ENCODE measurements around the gene EFCAB9. TPM values are rescaled to one million over a fixed set of nuclear protein-coding genes. Genes with fewer than 3 reads are reported as not detected.
"Not testable (repeated sequence)": the region's sequence is repeated elsewhere in the genome, so short reads cannot be mapped to it uniquely, and the experiment has no call there.

EFCAB9 gene
- total RNA-seq (2014; rRNA removed; shearing (Covaris generic)): not detected in 2 replicates

DNA sequence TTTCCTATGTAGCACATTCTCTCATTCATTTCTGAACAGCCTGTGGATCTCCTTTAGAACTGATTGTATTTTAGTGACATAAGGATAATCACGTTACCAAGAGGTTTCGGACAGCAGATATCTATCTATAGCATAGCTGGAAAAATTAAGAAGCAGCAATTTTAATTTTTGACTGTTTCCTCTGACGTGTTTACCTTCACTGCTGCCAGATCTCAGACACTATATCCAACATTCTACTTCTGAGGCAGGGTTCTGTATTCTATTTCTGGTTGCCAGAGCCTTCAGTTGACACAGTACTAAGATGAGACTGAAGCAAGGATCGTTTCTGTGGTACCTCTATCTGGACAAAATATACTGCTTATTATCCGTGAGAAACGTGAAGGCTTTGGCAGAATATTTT is at the start of gene EFCAB9:
TSS of gene EFCAB9 (plus strand) at position 301 of the 400 bp plus-strand sequence. CDS start at position 302, 1 bp downstream.
- no peaks in the 10 kb centered on the region for H3K27me3 ChIP-seq (ENCODE audit: control insufficient read depth, insufficient read depth, low read length)
- no peak for DNase-seq
- H3K36me3 ChIP-seq (replicated peaks; ENCODE audit: control insufficient read depth, insufficient read depth, low read length): no peaks in the 10 kb centered on the region
- H3K4me3 ChIP-seq (ENCODE audit: insufficient read depth, low read depth, low read length): no peak within 1 kb of the TSS

DNA sequence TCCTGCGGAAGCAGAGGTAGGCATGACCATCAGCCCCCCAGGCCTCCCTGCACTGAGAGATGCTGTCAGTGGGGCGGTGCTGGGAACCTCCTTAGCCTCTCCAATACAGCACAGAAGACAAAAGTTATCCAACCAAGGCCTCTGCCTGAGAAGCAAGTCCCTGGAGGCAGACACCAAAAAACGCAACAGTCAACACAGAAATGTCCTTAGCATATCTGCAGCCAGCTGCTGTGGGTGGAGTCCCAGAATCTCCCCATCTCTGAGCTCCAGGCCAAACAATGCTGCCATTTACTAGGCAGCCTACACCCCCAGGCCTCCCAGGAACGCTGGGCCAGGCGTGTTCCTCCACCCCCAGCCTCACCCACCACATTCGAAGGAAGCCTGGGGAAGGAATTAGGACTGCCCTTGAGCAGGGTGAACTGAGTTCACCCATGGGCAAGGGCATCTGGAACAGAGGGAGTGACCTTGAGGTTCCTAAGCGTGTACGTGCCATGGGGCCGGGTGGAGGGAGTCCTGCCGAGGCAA is 49.6 kb upstream of the EFCAB9 start:
- DNase-seq: no peak
- Histone ChIP-seq H3K4me3 (ENCODE audit: insufficient read depth, low read depth, low read length) (no peak overlapping the region), H3K27me3 (ENCODE audit: control insufficient read depth, insufficient read depth, low read length) (no peaks in the 10 kb centered on the region), H3K36me3 (replicated peaks; ENCODE audit: control insufficient read depth, insufficient read depth, low read length) (0 out of 2 replicates have a peak, but pooled peaks cover 1% of the 10 kb centered on the region)

DNA sequence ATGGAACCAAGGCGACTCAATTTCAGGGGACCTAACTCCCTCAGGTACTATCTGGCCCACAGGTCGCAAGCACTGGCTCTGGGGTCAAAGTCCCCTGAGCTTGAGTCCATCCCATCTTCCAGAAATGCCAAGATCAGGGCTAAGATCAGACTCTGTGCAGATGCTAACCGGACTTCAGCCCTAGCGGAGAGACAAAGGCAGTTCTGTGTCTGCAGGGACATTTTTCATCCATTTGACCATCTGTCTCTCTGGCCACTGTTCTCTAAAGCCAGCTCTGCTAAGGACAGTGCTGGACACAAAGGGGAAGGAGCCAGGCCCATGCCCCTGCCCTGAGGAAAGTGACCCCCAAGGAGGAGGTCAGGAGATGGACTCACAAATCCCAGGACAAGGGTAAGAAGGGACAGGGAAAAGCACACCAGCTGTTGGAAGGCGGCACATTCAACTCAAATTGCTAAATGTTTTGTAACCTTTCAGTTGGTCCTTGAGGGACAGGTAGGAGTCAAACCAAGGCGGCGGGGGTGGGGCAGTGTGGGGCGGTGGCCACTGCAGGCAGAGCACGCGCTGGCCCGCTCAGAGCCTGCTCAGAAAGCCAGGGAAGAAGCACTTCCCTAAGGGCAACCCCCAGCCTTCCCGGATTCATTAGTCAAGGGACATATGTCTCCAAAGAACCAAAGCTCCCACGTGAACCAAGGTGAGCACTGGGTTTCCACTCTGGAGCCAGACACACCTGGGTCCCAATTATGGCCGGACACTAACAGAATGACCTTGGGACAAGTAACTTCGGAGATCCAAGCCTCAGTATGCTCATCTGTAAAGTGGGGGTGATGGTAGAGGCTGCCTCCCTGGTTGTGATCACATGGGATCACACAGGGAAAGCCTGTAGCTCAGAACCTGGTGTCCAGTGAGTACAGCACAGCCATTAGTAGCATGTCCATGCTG is 48.8 kb upstream of the EFCAB9 start:
- Histone ChIP-seq H3K27me3 (ENCODE audit: control insufficient read depth, insufficient read depth, low read length) (no peaks in the 10 kb centered on the region), H3K4me3 (ENCODE audit: insufficient read depth, low read depth, low read length) (no peak overlapping the region), H3K36me3 (replicated peaks; ENCODE audit: control insufficient read depth, insufficient read depth, low read length) (0 out of 2 replicates have a peak, but pooled peaks cover 1% of the 10 kb centered on the region)
- DNase-seq: peak; percentile 55

DNA sequence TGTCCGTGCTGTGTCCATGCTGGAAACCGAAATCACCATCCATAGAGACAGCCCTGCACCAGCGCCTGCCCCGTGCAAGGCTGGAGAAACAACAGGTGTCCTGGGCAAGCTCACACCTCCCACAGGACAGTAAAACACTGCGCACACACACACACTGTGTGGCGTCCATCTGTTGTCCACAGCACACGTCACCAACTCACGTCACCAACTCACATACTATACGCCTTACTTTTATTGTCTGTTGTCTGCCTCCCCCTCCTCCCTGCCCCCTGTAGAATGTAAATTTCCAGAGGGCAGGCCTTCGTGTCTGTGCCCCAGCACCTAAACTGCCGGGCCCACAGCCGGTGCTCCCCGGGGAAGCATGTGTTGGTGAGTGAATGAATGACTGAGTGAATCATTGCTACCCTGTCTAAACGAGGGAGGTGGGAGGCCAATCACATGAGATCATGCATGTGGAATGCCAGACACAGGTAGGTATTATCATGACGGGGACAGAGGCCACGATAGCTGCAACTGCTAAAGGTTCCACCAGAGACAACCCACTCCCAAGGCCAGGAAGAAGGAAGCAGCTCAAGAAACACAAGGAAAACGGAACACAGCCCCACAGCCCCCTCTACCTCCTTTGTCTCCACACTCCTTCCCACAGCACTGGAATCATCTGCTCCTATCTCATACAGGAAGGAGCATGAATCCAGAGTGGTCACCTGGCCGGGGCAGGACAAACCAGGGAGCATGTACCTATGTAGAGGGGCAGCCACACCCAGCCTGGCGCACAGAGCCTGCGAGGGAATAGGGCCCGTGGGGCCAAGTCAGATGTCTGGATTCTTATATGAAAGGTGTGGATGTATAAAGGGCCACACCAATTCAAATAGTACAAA is 47.9 kb upstream of the EFCAB9 start:
- Histone ChIP-seq H3K27me3 (ENCODE audit: control insufficient read depth, insufficient read depth, low read length) (no peaks in the 10 kb centered on the region), H3K4me3 (ENCODE audit: insufficient read depth, low read depth, low read length) (no peak overlapping the region), H3K36me3 (replicated peaks; ENCODE audit: control insufficient read depth, insufficient read depth, low read length) (0 out of 2 replicates have a peak, but pooled peaks cover 1% of the 10 kb centered on the region)
- no peak for DNase-seq

DNA sequence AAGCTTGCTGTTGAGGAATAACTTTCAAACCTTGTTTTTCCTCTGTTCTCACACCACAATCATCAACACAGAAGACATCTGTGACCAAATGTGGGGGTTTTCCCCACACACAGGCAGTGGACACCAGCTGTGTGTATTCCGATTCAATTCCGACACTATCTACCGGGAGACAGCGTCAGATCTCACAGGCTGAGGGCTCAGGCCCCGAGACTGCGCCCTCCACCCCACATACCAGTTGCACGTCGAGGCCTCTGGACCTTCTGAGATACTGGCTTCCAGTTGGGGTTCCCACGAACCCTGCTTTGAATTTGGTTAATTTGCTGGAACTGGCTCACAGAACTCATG is 47.3 kb upstream of the EFCAB9 start:
- DNase-seq: no peak
- Histone ChIP-seq H3K36me3 (replicated peaks; ENCODE audit: control insufficient read depth, insufficient read depth, low read length) (0 out of 2 replicates have a peak, but pooled peaks cover 1% of the 10 kb centered on the region), H3K4me3 (ENCODE audit: insufficient read depth, low read depth, low read length) (no peak overlapping the region), H3K27me3 (ENCODE audit: control insufficient read depth, insufficient read depth, low read length) (no peaks in the 10 kb centered on the region)

DNA sequence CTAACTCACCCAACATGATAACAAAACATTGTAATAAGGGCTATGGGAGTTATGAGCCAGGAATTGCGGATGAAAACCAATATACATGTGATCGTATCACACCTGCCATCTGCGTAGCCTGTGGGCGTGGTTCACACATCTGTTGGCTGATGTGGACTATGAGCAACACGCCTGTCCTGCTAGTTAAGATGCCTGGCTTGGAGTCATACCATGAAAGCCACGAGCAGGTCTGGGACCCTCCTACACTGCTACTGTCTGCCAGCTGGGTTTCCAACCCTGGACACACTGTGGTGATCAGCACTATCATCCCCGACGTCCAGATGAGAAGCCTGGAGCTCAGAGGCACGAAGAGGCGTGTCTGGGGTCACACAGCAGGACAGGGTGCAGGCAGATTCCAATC is 46.1 kb upstream of the EFCAB9 start:
- no peak overlapping the region for H3K4me3 ChIP-seq (ENCODE audit: insufficient read depth, low read depth, low read length)
- no peaks in the 10 kb centered on the region for H3K27me3 ChIP-seq (ENCODE audit: control insufficient read depth, insufficient read depth, low read length)
- H3K36me3 ChIP-seq (replicated peaks; ENCODE audit: control insufficient read depth, insufficient read depth, low read length): 0 out of 2 replicates have a peak, but pooled peaks cover 1% of the 10 kb centered on the region
- no peak for DNase-seq

DNA sequence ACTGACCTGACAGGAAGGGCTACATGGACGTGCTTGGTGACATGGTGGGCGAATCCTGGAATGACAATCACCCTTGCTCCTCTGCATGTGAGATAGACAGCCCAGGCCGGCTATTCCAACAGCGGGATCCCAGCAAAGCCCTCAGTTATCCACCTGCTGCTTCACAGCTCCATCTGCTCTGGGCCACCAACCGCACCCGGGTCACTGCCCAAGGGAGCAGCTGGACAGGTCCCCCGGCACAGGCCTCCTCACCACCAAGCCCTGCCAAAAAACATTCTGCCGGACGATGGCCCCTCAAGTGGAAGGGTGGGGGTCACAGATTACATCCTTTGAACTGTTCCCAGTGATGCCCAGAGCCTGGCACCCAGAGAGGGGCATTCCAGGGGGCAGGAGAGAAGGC is 45.6 kb upstream of the EFCAB9 start:
- DNase-seq: no peak
- H3K36me3 ChIP-seq (replicated peaks; ENCODE audit: control insufficient read depth, insufficient read depth, low read length): 0 out of 2 replicates have a peak, but pooled peaks cover 1% of the 10 kb centered on the region
- no peak overlapping the region for H3K4me3 ChIP-seq (ENCODE audit: insufficient read depth, low read depth, low read length)
- H3K27me3 ChIP-seq (ENCODE audit: control insufficient read depth, insufficient read depth, low read length): no peaks in the 10 kb centered on the region

DNA sequence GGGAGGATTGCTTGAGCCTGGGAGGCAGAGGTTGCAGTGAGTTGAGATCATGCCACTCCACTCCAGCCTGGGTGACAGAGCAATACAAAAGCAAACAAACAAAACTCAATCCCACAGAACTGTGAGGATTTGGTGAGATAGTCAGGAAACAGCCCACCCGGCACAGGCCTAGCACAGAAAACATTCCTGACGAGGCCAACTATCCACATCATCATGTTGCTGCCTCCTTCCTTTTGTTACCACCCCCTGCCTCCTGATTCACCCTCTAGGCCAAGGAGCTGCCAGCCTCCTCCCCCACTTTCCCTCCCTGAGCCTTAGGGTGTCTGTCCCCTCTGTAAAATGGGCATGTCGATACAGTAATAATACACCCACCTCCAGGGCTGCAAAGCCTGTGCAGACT is 44.9 kb upstream of the EFCAB9 start:
- Histone ChIP-seq H3K4me3 (ENCODE audit: insufficient read depth, low read depth, low read length) (no peak overlapping the region), H3K27me3 (ENCODE audit: control insufficient read depth, insufficient read depth, low read length) (no peaks in the 10 kb centered on the region), H3K36me3 (replicated peaks; ENCODE audit: control insufficient read depth, insufficient read depth, low read length) (0 out of 2 replicates have a peak, but pooled peaks cover 1% of the 10 kb centered on the region)
- peak; percentile 43 for DNase-seq

DNA sequence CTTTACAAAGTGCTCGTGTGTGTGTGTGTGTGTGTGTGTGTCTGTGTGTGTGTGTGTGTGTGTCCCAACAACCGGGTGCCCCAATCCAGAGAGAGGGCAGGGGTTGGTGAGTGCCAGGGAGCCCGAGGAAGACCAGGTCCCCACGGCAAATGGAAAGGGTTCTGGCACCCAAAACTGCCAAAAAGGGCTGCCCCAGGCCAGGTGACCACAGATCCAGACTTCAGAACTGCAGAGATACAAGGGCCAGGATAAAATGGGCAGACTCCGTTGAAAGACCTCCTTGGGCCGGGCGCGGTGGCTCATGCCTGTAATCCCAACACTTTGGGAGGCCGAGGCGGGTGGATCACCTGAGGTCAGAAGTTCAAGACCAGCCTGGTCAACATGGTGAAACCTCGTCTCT is 44.5 kb upstream of the EFCAB9 start:
- H3K4me3 ChIP-seq (ENCODE audit: insufficient read depth, low read depth, low read length); H3K27me3 ChIP-seq (ENCODE audit: control insufficient read depth, insufficient read depth, low read length); H3K36me3 ChIP-seq (replicated peaks; ENCODE audit: control insufficient read depth, insufficient read depth, low read length): not testable (repeated sequence)
- peak; percentile 10 for DNase-seq

DNA sequence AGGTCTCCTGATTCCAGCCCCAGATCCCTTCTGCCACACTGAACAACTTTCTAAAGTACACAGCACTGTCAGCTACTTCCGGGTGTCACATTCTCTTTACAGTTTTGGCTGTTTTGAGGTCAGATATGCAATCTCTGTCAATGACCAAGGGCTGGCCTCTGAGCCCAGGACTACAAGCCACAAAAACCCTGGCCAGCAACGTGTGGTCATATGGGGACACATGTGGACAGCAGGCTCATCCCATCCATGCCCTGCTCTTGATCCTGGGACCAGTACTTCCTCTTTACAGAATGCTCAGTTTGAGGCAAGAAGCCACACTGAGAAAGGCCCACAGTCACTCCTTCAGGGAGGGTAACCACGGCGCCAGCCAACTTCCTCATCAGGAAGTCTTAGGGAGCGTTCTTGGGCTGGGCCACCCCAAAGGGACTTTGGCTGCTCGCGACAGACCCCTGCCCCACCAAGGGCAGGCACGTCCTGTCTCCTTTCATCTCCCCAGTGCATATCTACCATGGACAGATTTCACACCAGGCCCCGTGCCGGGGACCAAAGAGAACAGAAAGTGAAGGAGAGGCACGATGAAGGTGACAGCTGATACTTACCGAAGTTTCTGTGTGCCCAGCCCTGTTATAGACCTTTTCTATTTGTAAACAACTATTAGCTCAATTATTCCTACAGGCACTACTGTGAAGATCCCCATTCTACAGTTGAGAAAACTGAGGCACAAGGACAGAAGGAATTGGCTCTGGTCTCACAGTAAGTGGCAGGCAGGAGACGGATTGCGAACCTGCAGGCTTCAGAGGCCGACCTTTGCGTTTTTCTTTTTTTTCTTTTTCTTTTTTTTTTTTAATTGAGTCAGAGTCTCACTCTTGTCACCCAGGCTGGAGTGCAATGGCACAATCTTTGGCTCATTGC is 43.2 kb upstream of the EFCAB9 start:
- Histone ChIP-seq H3K27me3 (ENCODE audit: control insufficient read depth, insufficient read depth, low read length) (no peaks in the 10 kb centered on the region), H3K36me3 (replicated peaks; ENCODE audit: control insufficient read depth, insufficient read depth, low read length) (0 out of 2 replicates have a peak, but pooled peaks cover 1% of the 10 kb centered on the region), H3K4me3 (ENCODE audit: insufficient read depth, low read depth, low read length) (no peak overlapping the region)
- peak; percentile 28 for DNase-seq

DNA sequence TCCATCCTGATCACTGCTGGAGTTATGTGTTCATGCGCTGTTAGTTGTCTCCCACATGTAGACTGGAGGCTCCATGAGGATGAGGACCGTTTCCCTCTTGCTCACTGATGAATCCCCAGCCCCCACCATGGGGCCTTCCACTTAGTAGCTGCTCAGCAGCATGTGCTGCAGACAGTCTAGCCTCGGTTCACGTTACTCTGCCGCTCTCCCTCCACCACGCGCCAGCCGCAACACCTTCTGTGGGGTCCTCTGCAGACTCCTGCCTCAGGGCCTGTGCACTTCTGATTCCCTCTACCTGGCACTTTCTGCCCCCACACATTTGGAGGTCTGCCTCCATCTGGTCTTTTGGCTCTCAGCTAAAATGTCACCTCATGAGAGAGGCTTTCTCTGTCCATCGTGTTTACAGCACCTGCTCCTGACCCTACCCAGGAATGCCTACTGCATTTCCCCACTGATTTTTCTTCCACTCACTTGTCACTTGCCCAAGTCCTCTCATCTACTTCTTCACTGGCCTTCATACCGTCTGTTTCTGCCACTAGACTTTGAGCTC is 42.2 kb upstream of the EFCAB9 start:
- Histone ChIP-seq H3K4me3 (ENCODE audit: insufficient read depth, low read depth, low read length) (no peak overlapping the region), H3K27me3 (ENCODE audit: control insufficient read depth, insufficient read depth, low read length) (no peaks in the 10 kb centered on the region), H3K36me3 (replicated peaks; ENCODE audit: control insufficient read depth, insufficient read depth, low read length) (peaks cover 1% of the 10 kb centered on the region; the same call in 1 of the 2 replicates)
- DNase-seq: peak; percentile 10

DNA sequence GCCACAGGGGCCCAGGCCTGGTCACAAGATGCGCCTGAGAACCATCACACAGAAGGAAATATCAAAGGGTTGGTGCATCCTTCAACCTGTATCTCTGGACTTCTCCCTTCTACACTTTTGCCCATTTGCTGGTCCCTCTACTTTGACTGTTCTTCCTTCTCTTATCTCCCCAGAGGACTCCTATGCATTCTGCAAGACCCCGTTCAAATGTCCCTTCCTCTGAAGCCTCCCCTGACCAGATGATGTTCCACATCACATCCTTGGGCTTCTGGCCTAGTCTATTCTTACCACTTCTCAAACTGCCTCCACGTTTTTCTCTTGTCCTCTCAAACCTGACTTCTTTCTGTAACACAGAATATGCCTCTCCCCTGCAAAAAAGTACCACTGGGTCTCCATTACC is 40.3 kb upstream of the EFCAB9 start:
- H3K4me3 ChIP-seq (ENCODE audit: insufficient read depth, low read depth, low read length): no peak overlapping the region
- no peaks in the 10 kb centered on the region for H3K27me3 ChIP-seq (ENCODE audit: control insufficient read depth, insufficient read depth, low read length)
- no peaks in the 10 kb centered on the region; the same call in 1 of the 2 replicates for H3K36me3 ChIP-seq (replicated peaks; ENCODE audit: control insufficient read depth, insufficient read depth, low read length)
- no peak for DNase-seq

DNA sequence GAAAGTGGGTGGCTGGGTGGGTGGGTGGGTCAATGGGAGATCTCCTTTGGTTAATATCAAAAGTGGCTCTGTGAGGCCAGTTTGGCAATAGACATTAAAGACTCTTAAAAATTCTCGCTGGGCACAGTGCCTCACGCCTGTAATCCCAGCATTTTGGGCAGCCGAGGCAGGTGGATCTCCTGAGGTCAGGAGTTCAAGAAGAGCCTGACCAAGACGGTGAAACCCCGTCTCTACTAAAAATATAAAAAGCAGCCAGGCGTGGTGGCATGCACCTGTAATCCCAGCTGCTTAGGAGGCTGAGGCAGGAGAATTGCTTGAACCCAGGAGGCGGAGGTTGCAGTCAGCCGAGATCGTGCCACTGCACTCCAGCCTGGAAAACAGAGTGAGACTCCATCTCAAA is 38.9 kb upstream of the EFCAB9 start:
- DNase-seq; H3K4me3 ChIP-seq (ENCODE audit: insufficient read depth, low read depth, low read length); H3K27me3 ChIP-seq (ENCODE audit: control insufficient read depth, insufficient read depth, low read length); H3K36me3 ChIP-seq (replicated peaks; ENCODE audit: control insufficient read depth, insufficient read depth, low read length): not testable (repeated sequence)
